SK-N-SH treated with all-trans-retinoic acid at 6 μM for 48 hours (cell line): ENCODE measurements around the gene JARID2.

Experiments used
- ATAC-seq: fragments of 200-7000 bp; cut with Tn5 transposase; 3 replicates; pipeline ENCODE4 v1.9.1; 2020; ENCODE audit warnings: mild to moderate bottlenecking, moderate library complexity
- ARNTL ChIP-seq: fragments of 450-650 bp; formaldehyde crosslinking; IDR thresholded peaks from 2 replicates; pipeline ENCODE4 v1.5.0; 2020; ENCODE audit warnings: low read depth, mild to moderate bottlenecking, moderate library complexity, borderline replicate concordance
- BACH2 ChIP-seq: fragments of 250-450 bp; sonication (Bioruptor Pico); IDR thresholded peaks from 2 replicates; pipeline ENCODE4 v1.9.0; 2021; ENCODE audit warnings: mild to moderate bottlenecking, borderline replicate concordance
- CREB5 ChIP-seq: fragments of 250-450 bp; sonication (Bioruptor Pico); IDR thresholded peaks from 2 replicates; pipeline ENCODE4 v1.5.1; 2020; ENCODE audit warnings: low read depth, mild to moderate bottlenecking, moderate library complexity
- CSDC2 ChIP-seq: fragments of 250-450 bp; sonication (Bioruptor Pico); IDR thresholded peaks from 2 replicates; pipeline ENCODE4 v1.5.0; 2020; ENCODE audit warnings: mild to moderate bottlenecking, moderate library complexity
- ESRRG ChIP-seq: fragments of 250-450 bp; sonication (Bioruptor Pico); IDR thresholded peaks from 2 replicates; pipeline ENCODE4 v1.6.1; 2021; ENCODE audit warnings: mild to moderate bottlenecking
- GLIS3 ChIP-seq: fragments of 250-450 bp; sonication (Bioruptor Pico); IDR thresholded peaks from 2 replicates; pipeline ENCODE4 v1.5.0; 2020; ENCODE audit warnings: mild to moderate bottlenecking, moderate library complexity
- OSR1 ChIP-seq: fragments of 250-450 bp; sonication (Bioruptor Pico); IDR thresholded peaks from 2 replicates; pipeline ENCODE4 v1.8.0; 2022; ENCODE audit warnings: moderate library complexity, mild to moderate bottlenecking, inconsistent platforms
- PATZ1 ChIP-seq: fragments of 250-450 bp; sonication (Bioruptor Pico); IDR thresholded peaks from 2 replicates; pipeline ENCODE4 v1.8.0; 2020; ENCODE audit warnings: mild to moderate bottlenecking, moderate library complexity, borderline replicate concordance
- POU6F1 ChIP-seq: fragments of 250-450 bp; sonication (Bioruptor Pico); IDR thresholded peaks from 2 replicates; pipeline ENCODE4 v1.8.0; 2021; ENCODE audit warnings: low read depth, mild to moderate bottlenecking, moderate library complexity, borderline replicate concordance
- PPARA ChIP-seq: fragments of 250-450 bp; sonication (Bioruptor Pico); IDR thresholded peaks from 2 replicates; pipeline ENCODE4 v1.5.0; 2020; ENCODE audit warnings: mild to moderate bottlenecking, borderline replicate concordance
- RARB ChIP-seq: fragments of 250-450 bp; sonication (Bioruptor Pico); IDR thresholded peaks from 2 replicates; pipeline ENCODE4 v1.8.0; 2021; ENCODE audit warnings: mild to moderate bottlenecking, moderate library complexity
- SNAI2 ChIP-seq: fragments of 250-450 bp; sonication (Bioruptor Pico); IDR thresholded peaks from 2 replicates; pipeline ENCODE4 v1.5.0; 2020; ENCODE audit warnings: mild to moderate bottlenecking, moderate library complexity
- TCF4 ChIP-seq: fragments of 250-450 bp; sonication (Bioruptor Pico); IDR thresholded peaks from 2 replicates; pipeline ENCODE4 v1.8.0; 2021; ENCODE audit warnings: mild to moderate bottlenecking, moderate library complexity, borderline replicate concordance
- TOX ChIP-seq: fragments of 250-450 bp; sonication (Bioruptor Pico); IDR thresholded peaks from 2 replicates; pipeline ENCODE4 v1.8.0; 2021; ENCODE audit warnings: mild to moderate bottlenecking, moderate library complexity, borderline replicate concordance
- TSHZ2 ChIP-seq: fragments of 250-450 bp; sonication (Bioruptor Pico); IDR thresholded peaks from 2 replicates; pipeline ENCODE4 v1.5.0; 2020; ENCODE audit warnings: mild to moderate bottlenecking, moderate library complexity
- ZC3H10 ChIP-seq: fragments of 250-450 bp; sonication (Bioruptor Pico); IDR thresholded peaks from 2 replicates; pipeline ENCODE4 v1.5.1; 2021; ENCODE audit warnings: mild to moderate bottlenecking, moderate library complexity
- ZFP30 ChIP-seq: fragments of 450-650 bp; formaldehyde crosslinking; IDR thresholded peaks from 2 replicates; pipeline ENCODE4 v1.5.0; 2022; ENCODE audit warnings: mild to moderate bottlenecking, moderate library complexity
- ZNF565 ChIP-seq: fragments of 450-650 bp; formaldehyde crosslinking; conservative IDR thresholded peaks from 2 replicates; pipeline ENCODE4 v1.5.0; 2020; ENCODE audit warnings: low read depth, mild to moderate bottlenecking, moderate library complexity
- ZNF70 ChIP-seq: fragments of 450-650 bp; formaldehyde crosslinking; IDR thresholded peaks from 2 replicates; pipeline ENCODE4 v1.5.0; 2020; ENCODE audit warnings: mild to moderate bottlenecking, moderate library complexity
- ZNF8 ChIP-seq: fragments of 450-650 bp; formaldehyde crosslinking; IDR thresholded peaks from 2 replicates; pipeline ENCODE4 v1.5.0; 2020; ENCODE audit warnings: mild to moderate bottlenecking, moderate library complexity

The JARID2 gene

GRCh38 chr6:15400572-15401004 is 154.7 kb downstream of the JARID2 start:
- peak; percentile 35 for ATAC-seq
- no peak for TF ChIP-seq TSHZ2 (CRISPR knock-in tag)
- no peak for TF ChIP-seq POU6F1 (CRISPR knock-in tag)
- TF ChIP-seq CSDC2 (CRISPR knock-in tag), result no peak
- no peak for TF ChIP-seq ESRRG (CRISPR knock-in tag)
- TF ChIP-seq ZNF8 (CRISPR knock-in tag), result no peak
- no peak for TF ChIP-seq TOX
- TF ChIP-seq ZC3H10 (CRISPR knock-in tag), result no peak
- no peak for TF ChIP-seq ARNTL
- no peak for TF ChIP-seq ZNF565 (CRISPR knock-in tag)
- no peak for TF ChIP-seq SNAI2 (CRISPR knock-in tag)
- TF ChIP-seq RARB (CRISPR knock-in tag), result no peak
- TF ChIP-seq PATZ1 (CRISPR knock-in tag), result no peak

- no peak for ATAC-seq
- no peak for TF ChIP-seq ESRRG (CRISPR knock-in tag)
- no peak for TF ChIP-seq POU6F1 (CRISPR knock-in tag)
- TF ChIP-seq SNAI2 (CRISPR knock-in tag), result no peak
- no peak for TF ChIP-seq ZFP30 (CRISPR knock-in tag)
- TF ChIP-seq GLIS3, result no peak
- TF ChIP-seq ZC3H10 (CRISPR knock-in tag), result no peak
- TF ChIP-seq CSDC2 (CRISPR knock-in tag), result no peak
- no peak for TF ChIP-seq ZNF70 (CRISPR knock-in tag)
- TF ChIP-seq PATZ1 (CRISPR knock-in tag), result no peak
These were observed 155.3 kb downstream of the JARID2 start for GRCh38 chr6:15401120-15401519.

- peak; percentile 11; the same call in 1 of the 3 replicates for ATAC-seq
- TF ChIP-seq ESRRG (CRISPR knock-in tag) (no peak), CREB5 (CRISPR knock-in tag) (no peak), TOX (no peak), OSR1 (CRISPR knock-in tag) (no peak), SNAI2 (CRISPR knock-in tag) (no peak), TSHZ2 (CRISPR knock-in tag) (no peak), ZFP30 (CRISPR knock-in tag) (no peak), PPARA (CRISPR knock-in tag) (no peak), ZNF70 (CRISPR knock-in tag) (no peak), TCF4 (CRISPR knock-in tag) (no peak), ZNF8 (CRISPR knock-in tag) (no peak), BACH2 (CRISPR knock-in tag) (no peak), PATZ1 (CRISPR knock-in tag) (no peak), ARNTL (no peak), GLIS3 (no peak)
These were observed 155.9 kb downstream of the JARID2 start for GRCh38 chr6:15401769-15402250.
